Activated CD8-positive, alpha-beta memory T cell treated with anti-CD3 and anti-CD28 coated beads, Interleukin-2, amount 50 U/mL, for 4 hours (primary cell): ENCODE data around the gene KCNMB1.
A peak's percentile ranks its signal among the peaks of the same experiment; 100 is the strongest.

ENCODE experiments used
- DNase-seq: peaks from one replicate; pipeline ENCODE4 v3.0.0-alpha.2; 2020

The KCNMB1 gene, protein sequence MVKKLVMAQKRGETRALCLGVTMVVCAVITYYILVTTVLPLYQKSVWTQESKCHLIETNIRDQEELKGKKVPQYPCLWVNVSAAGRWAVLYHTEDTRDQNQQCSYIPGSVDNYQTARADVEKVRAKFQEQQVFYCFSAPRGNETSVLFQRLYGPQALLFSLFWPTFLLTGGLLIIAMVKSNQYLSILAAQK

GRCh38 chr5:170388818-170389549, at the start of gene KCNMB1:
Gene KCNMB1 (minus strand): TSS chr5:170389367. CDS start chr5:170385447, 3,920 bp downstream.
- no peak for DNase-seq

DNA sequence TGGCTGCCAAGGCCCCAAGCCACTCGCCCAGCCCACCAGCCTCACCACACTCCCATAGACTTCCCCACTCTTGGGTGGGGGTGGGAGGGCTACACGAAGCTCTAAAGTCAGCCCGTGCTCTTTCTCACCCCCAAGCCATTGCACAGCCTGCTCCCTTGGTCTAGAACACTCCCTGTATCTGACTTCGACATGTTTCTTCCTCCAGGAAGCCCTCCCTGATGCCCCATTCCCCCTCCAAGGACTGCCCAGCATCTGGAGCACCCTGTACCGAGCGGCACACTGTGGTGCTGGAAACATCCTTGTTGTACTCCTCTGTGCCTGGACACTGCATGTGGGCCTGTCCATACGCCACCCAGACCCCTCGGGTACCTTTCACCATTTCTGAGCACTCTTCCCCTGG, 49.4 kb upstream of the KCNMB1 start:
- DNase-seq, result no peak

- DNase-seq, result no peak
Measured at GRCh38 chr5:170437621-170438375, 48.6 kb upstream of the KCNMB1 start.

GRCh38 chr5:170436335-170436734, 47.2 kb upstream of the KCNMB1 start:
- DNase-seq, result no peak

DNA sequence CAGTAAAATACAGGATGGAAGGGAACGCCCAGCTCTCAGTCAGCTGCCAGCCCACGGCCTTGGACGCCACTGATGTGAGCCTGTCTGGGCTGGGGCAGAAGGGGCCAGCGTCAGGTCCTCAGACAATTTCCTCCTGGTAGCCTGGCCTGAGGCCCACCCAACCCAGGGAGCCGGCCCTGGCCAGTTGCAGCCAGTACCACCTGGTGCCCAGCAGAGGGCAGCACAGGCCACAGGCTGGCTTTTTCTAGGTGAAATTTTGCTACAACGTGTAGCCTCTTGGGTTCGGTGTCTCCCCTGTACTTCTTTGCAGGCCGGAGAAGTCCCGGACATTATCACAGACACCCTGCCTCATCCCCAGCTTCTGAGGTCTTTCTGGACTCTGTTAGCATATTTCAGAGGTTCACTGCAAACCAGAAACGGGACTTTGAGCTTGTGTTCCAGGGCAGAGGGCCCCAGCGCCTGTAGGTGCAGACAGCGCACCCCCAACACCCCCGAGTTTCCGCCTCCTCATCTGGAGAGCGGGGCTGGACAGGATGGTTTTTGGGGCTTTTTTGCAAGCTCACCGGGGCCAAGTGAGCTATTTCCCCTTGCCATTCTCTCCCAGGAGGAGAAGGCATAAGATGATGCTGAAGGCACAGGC, 45.9 kb upstream of the KCNMB1 start:
- peak; percentile 58 for DNase-seq

GRCh38 chr5:170432669-170433068, 43.5 kb upstream of the KCNMB1 start:
- DNase-seq, result no peak

- DNase-seq, result no peak
Measured at GRCh38 chr5:170431571-170431970, 42.4 kb upstream of the KCNMB1 start.

DNA sequence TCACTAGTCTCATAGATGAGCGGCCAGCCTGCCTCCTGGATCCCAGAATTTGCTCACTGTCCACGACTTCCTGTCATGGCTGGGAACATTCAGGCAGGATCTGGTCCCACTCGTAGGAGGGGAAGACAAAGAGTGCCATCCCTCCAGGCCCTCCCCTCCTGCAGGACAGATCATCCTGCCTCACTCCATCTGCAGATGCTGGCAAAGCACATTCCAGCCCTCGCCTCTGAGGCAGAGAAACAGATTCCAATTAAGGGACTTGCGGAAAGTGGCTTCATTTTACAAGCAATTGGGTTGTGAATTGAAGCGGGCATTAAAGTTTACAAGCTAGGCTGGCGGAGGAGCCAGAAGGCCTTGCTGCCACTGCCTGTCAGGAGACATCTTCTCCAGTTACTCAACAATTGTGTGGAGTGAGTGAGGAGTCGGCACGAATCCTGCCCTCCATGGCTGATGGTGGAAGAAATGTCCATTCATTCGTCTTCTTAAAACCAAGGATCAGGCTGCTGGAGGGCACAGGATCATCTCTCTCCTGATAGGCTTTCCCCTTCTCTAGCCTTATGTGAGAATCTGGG, 41.8 kb upstream of the KCNMB1 start:
- no peak for DNase-seq

GRCh38 chr5:170430256-170430655, 41.1 kb upstream of the KCNMB1 start:
- DNase-seq, result no peak

- no peak for DNase-seq
Measured at GRCh38 chr5:170429014-170429413, 39.8 kb upstream of the KCNMB1 start.

DNA sequence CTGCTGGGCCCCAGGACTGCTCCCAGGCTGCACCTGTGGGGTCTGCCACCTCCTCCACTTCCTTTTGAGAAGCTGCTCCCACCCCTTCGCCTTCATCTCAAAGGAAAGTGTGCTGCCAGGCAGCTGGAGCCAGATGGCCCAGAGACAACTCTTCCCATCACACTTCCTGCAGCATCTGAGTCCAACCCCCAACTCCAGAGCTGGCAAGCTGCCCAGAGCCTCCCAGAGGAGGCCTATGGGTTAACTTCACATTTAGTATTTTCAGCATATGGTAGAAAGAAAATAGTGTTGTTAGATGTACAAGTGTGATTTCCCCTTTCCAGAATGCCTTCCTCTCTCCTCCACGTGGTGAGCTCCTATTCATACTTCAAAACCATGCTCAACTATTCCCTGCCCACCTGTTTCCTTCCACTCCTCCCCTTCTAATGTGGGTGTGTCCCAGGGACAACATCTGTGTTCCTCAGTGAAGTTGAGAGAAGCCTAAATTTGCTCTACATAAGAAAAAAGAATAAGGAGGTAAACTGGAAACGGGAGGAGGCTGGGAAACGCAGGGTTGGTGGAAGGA, 38.6 kb upstream of the KCNMB1 start:
- no peak for DNase-seq

DNA sequence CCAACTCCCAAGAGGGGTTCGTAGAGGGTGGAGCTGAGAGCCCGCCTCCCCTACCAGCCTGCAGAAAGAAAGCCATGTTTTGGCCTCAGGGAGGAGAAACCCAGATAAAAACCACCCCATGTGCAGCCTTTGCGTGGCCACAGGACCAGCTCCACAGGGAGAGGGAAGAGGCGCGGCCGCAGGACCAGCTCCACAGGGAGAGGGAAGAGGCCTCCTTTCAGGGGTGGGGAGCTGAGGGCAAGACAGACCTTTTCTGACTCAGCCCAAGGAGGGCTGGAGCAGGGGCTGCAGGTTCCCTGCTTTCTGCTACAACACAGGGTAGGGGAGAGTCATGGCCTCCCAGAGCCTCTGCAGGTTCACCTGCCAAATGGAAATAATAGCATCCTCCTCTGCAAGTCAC, 37.6 kb upstream of the KCNMB1 start:
- no peak for DNase-seq

- DNase-seq, result no peak
Measured at GRCh38 chr5:170426149-170426767, 37.1 kb upstream of the KCNMB1 start.

- DNase-seq, result no peak
Measured at GRCh38 chr5:170425731-170426130, 36.6 kb upstream of the KCNMB1 start.

- no peak for DNase-seq
Measured at GRCh38 chr5:170424629-170425028, 35.5 kb upstream of the KCNMB1 start.

DNA sequence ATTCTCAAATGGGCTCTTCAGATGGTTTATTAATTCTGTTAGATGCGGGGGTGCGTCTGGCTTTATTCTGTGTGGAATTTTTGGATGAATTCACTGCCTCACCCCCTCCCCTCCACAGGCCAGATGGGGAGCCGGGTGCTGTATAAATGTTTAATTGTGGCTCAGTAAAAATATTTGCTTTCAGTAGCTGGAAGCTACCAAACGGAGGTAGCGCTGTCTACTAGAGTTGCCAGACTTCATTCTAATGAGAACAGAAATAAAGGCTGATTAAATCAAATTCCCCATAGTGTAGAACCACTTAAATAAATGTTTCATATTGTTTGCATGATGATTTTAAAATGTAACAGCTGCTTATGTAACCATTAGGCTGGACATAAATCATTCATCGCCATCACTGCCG, 34.5 kb upstream of the KCNMB1 start:
- DNase-seq, result no peak

DNA sequence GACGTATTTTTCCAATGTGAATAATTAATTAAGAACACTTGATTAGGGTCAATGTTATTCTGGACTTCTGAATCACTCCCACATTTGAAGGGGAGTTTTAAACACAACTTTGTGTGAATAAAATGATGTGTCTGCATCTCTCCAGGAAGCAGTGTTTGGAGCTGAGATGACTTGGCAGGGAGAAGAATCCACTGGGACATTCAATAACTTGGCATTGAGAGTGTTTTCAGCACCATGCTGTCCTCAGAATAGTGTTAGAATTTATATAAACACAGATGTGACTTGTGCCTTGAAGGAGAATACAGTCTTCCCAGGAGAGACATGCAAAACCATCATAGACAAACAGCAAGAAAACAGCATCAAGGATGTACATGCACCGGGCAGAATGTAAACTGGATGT, 32.7 kb upstream of the KCNMB1 start:
- DNase-seq, result no peak

DNA sequence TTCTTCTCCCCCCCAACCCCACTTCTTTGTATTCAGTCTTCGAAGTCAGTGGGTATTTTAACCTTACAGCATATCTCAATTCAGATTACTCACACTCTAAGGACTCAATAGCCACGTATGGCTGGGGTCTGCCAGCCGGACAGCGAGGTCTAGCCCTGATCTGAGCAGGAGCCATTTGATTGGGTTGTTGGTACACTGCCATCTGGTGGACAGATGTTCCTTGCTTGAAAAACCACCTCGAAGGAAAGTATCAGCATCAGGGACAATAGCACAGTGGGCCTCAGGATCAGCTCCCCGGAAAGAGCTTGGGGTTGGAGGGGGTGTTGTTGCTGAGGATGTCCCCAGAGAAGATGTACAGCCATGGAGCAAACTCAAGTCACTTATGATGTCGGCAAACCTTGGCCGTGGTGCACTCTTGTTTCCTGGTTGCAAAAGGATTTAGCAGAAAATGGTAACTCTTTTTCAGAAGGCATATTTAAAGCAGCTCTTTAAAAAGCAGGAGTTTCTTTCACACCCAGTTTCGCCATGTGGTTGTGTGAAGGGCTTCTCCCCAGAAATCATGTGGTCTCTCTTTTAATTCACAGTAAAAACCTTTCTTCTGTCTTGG, 31.7 kb upstream of the KCNMB1 start:
- DNase-seq, result peak; percentile 49

- no peak for DNase-seq
Measured at GRCh38 chr5:170419643-170420042, 30.5 kb upstream of the KCNMB1 start.

GRCh38 chr5:170418736-170419135, 29.6 kb upstream of the KCNMB1 start:
- no peak for DNase-seq

- DNase-seq, result no peak
Measured at GRCh38 chr5:170416526-170416925, 27.4 kb upstream of the KCNMB1 start.

DNA sequence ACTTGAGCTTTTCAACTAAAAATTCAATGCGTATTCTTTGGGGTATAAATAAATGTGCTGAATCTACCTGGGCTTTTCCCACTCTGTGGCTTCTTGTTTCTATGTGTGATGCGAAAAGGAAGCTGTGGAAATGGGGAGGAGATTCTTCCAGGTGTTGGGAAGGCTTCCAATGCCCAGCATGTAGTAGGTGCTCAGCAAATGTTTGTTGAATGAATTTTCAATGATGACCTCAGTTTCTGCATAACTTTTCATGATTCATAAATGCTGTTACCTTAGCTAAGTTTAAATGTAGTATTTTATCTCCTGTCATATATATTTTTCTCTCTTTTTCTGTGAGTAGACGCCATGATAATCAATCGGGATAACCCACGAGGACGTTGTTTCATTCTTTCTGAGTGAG, 25.6 kb upstream of the KCNMB1 start:
- no peak for DNase-seq
